Caco-2 (cell line): Measurements from ENCODE around the gene KNSTRN. TPM values are rescaled to one million over a fixed set of nuclear protein-coding genes. Genes with fewer than 3 reads are reported as not detected.
A peak's percentile ranks its signal among the peaks of the same experiment; 100 is the strongest.

ENCODE experiments used
- BruUV-seq: library from RNA; stranded (reverse); fragments of 400-500 nt; replicated peaks from 2 replicates; lab custom pipeline; 2021; lab: Mats Ljungman, UMichigan
- CTCF ChIA-PET: fragments of 300-600 bp; sonication (Branson Sonifier 250); formaldehyde crosslinking; loops from one replicate; lab custom pipeline; 2022; ENCODE audit warnings: antibody characterized with exemption; lab: Charles Lee
- POLR2A ChIA-PET: fragments of 300-600 bp; sonication (Branson Sonifier 250); formaldehyde crosslinking; loops from one replicate; lab custom pipeline; 2022; ENCODE audit warnings: antibody characterized with exemption; lab: Charles Lee
- DNase-seq, 2 experiments: peaks; one replicate each; pipeline versions ENCODE4 v3.0.0 to v3.0.0-alpha.2; 2020 to 2022
- H3K27me3 ChIP-seq: replicated peaks from 2 replicates; pipeline ENCODE4 v1.6.0; 2011; ENCODE audit warnings: low read length; ENCODE audit not compliant: control insufficient read depth, insufficient read depth
- H3K36me3 ChIP-seq: 2 replicates; pipeline ENCODE4 v1.5.1; 2011; ENCODE audit warnings: low read length; ENCODE audit not compliant: control insufficient read depth, insufficient read depth
- H3K4me1 ChIP-seq: fragments of 250-450 bp; sonication (Bioruptor Pico); 2 replicates; pipeline ENCODE4 v1.5.1; 2020; ENCODE audit warnings: mild to moderate bottlenecking
- H3K4me3 ChIP-seq: 2 replicates; pipeline ENCODE4 v1.5.1; 2011; ENCODE audit warnings: low read depth, mild to moderate bottlenecking, control low read depth, low read length
- H3K9me3 ChIP-seq: fragments of 250-450 bp; sonication (Bioruptor Pico); 2 replicates; pipeline ENCODE4 v1.5.1; 2020; ENCODE audit warnings: mild to moderate bottlenecking, moderate library complexity
- H3K27ac Mint-ChIP-seq: one replicate; pipeline ENCODE4 v1.8.0; 2022; ENCODE audit warnings: mixed read lengths; ENCODE audit not compliant: unreplicated experiment
- H3K27me3 Mint-ChIP-seq: one replicate; pipeline ENCODE4 v1.8.0; 2022; ENCODE audit warnings: mixed read lengths; ENCODE audit not compliant: insufficient read depth, unreplicated experiment
- H3K36me3 Mint-ChIP-seq: one replicate; pipeline ENCODE4 v1.8.0; 2022; ENCODE audit warnings: mild to moderate bottlenecking, mixed read lengths; ENCODE audit not compliant: insufficient read depth, unreplicated experiment
- H3K4me1 Mint-ChIP-seq: one replicate; pipeline ENCODE4 v1.8.0; 2022; ENCODE audit warnings: low read depth, mixed read lengths; ENCODE audit not compliant: unreplicated experiment
- H3K4me3 Mint-ChIP-seq: one replicate; pipeline ENCODE4 v1.8.0; 2022; ENCODE audit warnings: mild to moderate bottlenecking, moderate library complexity, mixed read lengths; ENCODE audit not compliant: unreplicated experiment
- H3K9me3 Mint-ChIP-seq: one replicate; pipeline ENCODE4 v1.8.0; 2022; ENCODE audit warnings: mixed read lengths; ENCODE audit not compliant: unreplicated experiment
- intact Hi-C: fragments of 100-400 bp; cut with micrococcal nuclease; formaldehyde crosslinking; loops from one replicate; pipeline ENCODE4 v1.10.0; 2022; ENCODE audit not compliant: unreplicated experiment
- total RNA-seq: library from RNA; stranded (reverse); gene quantifications from 2 replicates; pipeline ENCODE4 v1.2.3, GENCODE V29; 2022
- TF ChIP-seq, protein P1 (sequence below), 2 experiments: fragments of 200-600 bp in 1 of 2; IDR thresholded peaks; 1 replicate in 1 of 2; 2 replicates in 1 of 2; pipeline versions ENCODE4 v1.5.1 to v1.8.0; 2011 to 2022; ENCODE audit warnings: antibody characterized with exemption in 1 of 2, control low read depth in 1 of 2, inconsistent platforms in 1 of 2, low read depth in 1 of 2, low read length in 1 of 2, mild to moderate bottlenecking in 1 of 2, moderate library complexity in 1 of 2; ENCODE audit not compliant: insufficient read depth in 1 of 2, severe bottlenecking in 1 of 2, unreplicated experiment in 1 of 2

KNSTRN gene
- total RNA-seq, 1 experiment from 2014 or later = 74.7 TPM

DNA sequence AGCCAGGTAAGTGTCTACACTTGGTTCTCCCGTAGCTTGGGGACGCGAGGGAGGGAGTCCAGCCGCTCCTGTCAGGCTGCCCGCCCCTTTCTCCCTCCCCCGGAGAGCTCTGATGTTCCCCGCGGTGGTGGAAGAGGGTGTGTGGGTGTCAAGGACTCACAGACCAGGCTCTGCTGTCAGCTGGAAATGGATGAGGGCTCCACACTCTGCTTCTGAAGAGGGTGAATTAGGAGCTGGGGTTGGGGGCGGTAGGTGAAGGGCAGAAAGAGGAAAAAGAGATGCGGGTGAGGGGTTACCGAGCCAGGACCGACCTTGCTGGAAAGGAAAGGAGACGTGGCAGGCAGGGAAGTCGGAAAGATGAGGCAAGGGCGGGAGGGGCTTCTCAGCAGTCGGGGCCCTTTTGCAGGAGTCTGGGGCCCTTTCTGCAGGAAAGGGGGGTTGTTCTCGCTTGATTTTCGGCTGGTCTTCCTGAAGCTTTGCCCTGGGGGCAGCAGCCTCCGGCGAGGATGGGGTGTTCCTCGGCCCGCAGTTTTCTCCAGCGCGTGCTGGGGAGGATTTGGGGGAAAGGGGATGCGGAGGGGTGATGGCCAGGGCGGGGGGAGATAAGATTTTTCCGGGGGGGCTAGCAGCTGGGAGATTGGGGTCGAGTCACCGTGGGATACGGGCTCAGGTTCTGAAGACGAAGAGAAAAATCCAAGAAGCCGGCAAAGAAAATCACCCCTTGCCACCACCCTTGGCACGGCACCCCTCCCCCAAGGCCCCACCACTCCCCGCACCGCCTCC is 57.6 kb downstream of the KNSTRN start:
- intact Hi-C loops = loop anchor here (1.0 kb wide), 1 partner anchor 30 kb away; the partner anchor contains the start of gene CHST14
- TF ChIP-seq, protein P1, sequence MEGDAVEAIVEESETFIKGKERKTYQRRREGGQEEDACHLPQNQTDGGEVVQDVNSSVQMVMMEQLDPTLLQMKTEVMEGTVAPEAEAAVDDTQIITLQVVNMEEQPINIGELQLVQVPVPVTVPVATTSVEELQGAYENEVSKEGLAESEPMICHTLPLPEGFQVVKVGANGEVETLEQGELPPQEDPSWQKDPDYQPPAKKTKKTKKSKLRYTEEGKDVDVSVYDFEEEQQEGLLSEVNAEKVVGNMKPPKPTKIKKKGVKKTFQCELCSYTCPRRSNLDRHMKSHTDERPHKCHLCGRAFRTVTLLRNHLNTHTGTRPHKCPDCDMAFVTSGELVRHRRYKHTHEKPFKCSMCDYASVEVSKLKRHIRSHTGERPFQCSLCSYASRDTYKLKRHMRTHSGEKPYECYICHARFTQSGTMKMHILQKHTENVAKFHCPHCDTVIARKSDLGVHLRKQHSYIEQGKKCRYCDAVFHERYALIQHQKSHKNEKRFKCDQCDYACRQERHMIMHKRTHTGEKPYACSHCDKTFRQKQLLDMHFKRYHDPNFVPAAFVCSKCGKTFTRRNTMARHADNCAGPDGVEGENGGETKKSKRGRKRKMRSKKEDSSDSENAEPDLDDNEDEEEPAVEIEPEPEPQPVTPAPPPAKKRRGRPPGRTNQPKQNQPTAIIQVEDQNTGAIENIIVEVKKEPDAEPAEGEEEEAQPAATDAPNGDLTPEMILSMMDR (IDR thresholded peaks at IDR 0.05; ENCODE audit: insufficient read depth in 1 of 2, low read depth in 1 of 2, low read length in 1 of 2, severe bottlenecking in 1 of 2, unreplicated experiment in 1 of 2) = no peak
- Histone ChIP-seq H3K27me3 (no peaks in the 10 kb centered on the region), H3K4me1 (peaks cover 23% of the 10 kb centered on the region), H3K4me3 (peak overlapping the region; percentile 54), H3K36me3 (no peaks in the 10 kb centered on the region), H3K9me3 (no peaks in the 10 kb centered on the region)
- POLR2A ChIA-PET = interaction anchor here (0.6 to 1.4 kb wide), 5 partner anchors 10 to 516 kb away, joined by 3 to 6 read pairs (median 4); partner anchors contain the start of gene CCDC32
- Mint-ChIP-seq H3K4me1 (peaks cover 27% of the 10 kb centered on the region), H3K27ac (peak overlapping the region; percentile 75), H3K4me3 (peak overlapping the region; percentile 94), H3K27me3 (no peaks in the 10 kb centered on the region), H3K36me3 (peaks cover 16% of the 10 kb centered on the region), H3K9me3 (no peaks in the 10 kb centered on the region)
- CTCF ChIA-PET = interaction anchor here (0.6 to 2.6 kb wide), 13 partner anchors 14 to 161 kb away, joined by 3 to 8 read pairs (median 3); partner anchors contain the start of genes CCDC32, CCDC9B, CHST14 and INAFM2
- DNase-seq = peak; percentile 56 to 64
- BruUV-seq = TSS peak; percentile 46

- H3K9me3 Mint-ChIP-seq = no peaks in the 10 kb centered on the region
- TF ChIP-seq, protein P1 (IDR thresholded peaks at IDR 0.05; ENCODE audit: insufficient read depth in 1 of 2, low read depth in 1 of 2, low read length in 1 of 2, severe bottlenecking in 1 of 2, unreplicated experiment in 1 of 2) = peak in 1 of 2 experiments; percentile 20
- H3K4me1 ChIP-seq = peaks cover 23% of the 10 kb centered on the region
- H3K36me3 Mint-ChIP-seq = peaks cover 16% of the 10 kb centered on the region
- DNase-seq = peak; percentile 97 to 98
- POLR2A ChIA-PET = interaction anchor here (0.5 to 1.4 kb wide), 6 partner anchors 11 to 1144 kb away, joined by 3 to 6 read pairs (median 4); partner anchors contain the start of gene CCDC32
- H3K4me3 Mint-ChIP-seq = peak within 1 kb of the TSS; percentile 94
- H3K9me3 ChIP-seq = no peaks in the 10 kb centered on the region
- no peaks in the 10 kb centered on the region for H3K27me3 ChIP-seq
- CTCF ChIA-PET = interaction anchor here (0.6 to 2.6 kb wide), 11 partner anchors 14 to 134 kb away, joined by 3 to 8 read pairs (median 3); partner anchors contain the start of genes CCDC32, CCDC9B, CHST14 and KNSTRN
- no peaks in the 10 kb centered on the region for H3K36me3 ChIP-seq
- peaks cover 24% of the 10 kb centered on the region for H3K4me1 Mint-ChIP-seq
- peak within 1 kb of the TSS; percentile 75 for H3K27ac Mint-ChIP-seq
- no TSS peak for BruUV-seq
- intact Hi-C loops = loop anchor here (1.0 kb wide), 1 partner anchor 29 kb away; the partner anchor contains the start of gene CHST14
- no peaks in the 10 kb centered on the region for H3K27me3 Mint-ChIP-seq
- H3K4me3 ChIP-seq = peak within 1 kb of the TSS; percentile 67
Observed at GRCh38 chr15:40440743-40441564, 58.4 kb downstream of the KNSTRN start, which contains the start of gene BAHD1. TSS of gene BAHD1 (plus strand) at chr15:40440953. CDS start at chr15:40458465, 17,512 bp downstream.
